Endometrium (tissue), 2 donors: ENCODE measurements around the gene TMEM184B.

Experiments used
- FAIRE-seq: peaks from 2 replicates; lab custom pipeline; 2012; peaks lifted over from hg19 to GRCh38; lab: Jason Lieb, UNC
- donor health status: control.
- donor health status: control.

The TMEM184B gene

DNA sequence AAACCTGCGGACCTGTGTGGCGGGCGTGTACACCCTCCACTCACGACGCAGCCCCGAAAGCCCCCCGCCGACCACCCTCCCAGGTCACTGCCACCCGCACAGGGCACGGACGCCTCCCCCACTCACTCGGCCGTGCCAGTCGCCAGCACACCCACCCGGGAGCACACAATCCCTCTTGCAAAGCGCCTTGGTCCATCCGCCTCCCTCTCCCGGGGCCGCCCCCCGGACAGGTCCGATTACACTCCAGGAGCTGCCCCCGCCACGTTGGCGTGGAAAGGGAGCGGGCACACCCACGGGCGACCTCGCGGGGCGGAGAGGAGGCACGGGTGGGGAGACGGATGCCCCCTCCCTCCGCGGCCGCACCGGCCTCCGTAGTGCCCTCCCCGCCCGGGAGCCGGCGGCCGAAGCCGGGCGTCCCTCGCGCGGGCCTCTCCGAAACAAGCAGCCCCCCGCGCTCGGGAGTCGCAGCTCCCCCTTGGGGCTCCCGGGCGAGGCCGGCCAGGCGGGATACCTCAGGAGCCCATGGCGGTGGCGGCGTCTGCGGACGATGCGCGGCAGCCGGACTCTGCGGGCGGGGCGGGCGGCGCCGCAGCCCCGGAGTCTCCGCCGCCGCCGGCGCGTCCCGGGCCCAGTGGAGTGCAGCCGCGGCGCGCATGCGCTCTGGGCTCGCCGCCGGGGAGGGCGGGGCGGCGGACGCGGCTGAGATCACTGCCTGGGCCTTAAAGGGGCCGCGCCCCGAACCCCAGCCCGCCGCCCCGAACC is at the start of gene TMEM184B:
TMEM184B (minus strand) TSS at position 638 of the 762 bp plus-strand sequence. CDS start 25,049 bp downstream, outside the sequence.
- FAIRE-seq: no peak

DNA sequence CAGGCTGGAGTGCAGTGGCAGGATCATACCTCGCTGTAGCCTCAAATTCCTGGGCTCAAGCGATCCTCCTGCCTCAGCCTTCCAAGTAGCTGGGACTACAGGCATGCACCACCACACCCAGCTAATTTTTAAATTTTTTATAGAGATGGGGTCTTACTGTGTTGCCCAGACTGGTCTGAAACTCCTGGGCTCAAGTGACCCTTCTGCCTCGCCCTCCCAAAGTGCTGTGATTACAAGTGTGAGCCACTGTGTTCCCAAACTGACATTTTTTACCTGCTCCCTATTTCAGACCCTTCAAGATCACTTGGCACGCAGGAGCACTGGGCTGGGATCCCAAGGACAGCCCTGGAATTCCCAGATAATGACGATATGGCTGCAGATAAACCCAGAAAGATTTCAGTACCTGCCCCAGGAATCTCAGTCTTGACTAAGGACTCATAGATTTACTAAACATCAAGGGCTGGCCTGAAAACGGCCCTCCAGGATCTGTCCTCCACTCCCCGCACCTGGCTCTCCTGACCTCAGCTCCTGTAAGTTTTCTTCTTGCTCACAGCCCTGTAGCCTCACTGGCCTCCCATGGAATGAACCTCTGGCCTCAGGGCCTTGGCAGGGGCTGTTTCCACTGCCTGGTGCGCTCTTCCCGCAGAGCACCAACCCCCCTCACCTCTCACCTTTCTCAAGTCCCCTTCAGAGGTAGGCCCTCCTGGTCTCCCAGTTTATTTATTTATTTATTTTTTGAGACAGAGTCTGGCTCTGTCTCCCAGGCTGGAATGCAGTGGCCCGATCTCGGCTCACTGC is 48.0 kb upstream of the TMEM184B start:
- FAIRE-seq: no peak

DNA sequence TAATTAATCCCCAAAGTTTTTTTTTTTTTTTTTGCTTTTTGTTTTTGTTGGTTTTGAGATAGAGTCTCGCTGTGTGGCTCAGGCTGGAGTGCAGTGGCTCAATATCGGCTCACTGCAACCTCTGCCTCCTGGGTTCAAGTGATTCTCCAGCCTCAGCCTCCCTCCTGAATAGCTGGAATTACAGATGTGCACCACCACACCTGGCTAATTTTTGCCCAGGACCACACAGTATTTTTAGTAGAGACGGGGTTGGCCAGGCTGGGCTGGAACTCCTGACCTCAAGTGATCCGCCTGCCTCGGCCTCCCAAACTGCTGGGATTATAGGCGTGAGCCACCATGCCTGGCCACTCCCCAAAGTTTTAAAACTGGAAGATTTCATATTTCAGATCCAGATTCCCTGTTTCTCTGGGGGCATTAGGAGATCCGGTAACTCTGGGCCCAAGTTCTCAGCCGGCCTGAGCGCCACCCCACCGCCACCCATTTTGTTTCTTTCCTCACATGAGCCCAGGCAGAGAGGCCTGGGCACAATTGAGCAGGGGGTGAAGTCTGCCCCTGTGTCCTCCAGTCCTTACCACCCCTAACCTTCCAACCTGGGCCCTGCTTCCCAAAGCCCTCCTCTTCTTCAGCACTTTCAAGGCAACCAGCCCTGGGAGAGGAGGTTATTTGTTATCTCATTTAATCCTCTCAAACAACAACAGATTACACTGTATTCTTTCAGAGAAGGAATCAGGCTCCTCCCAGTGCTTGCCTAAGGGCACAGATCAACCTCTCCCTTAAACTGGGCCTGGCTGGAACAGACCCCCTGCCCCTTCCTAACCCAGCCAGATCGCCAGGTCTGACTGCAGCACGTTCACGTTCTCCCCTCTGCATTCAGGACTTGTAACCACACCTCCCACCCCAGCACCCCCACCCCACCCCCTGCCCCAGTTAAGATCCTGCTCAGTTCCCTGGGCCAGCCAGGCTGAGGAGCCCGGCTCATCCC is 46.3 kb upstream of the TMEM184B start:
- FAIRE-seq: no peak

DNA sequence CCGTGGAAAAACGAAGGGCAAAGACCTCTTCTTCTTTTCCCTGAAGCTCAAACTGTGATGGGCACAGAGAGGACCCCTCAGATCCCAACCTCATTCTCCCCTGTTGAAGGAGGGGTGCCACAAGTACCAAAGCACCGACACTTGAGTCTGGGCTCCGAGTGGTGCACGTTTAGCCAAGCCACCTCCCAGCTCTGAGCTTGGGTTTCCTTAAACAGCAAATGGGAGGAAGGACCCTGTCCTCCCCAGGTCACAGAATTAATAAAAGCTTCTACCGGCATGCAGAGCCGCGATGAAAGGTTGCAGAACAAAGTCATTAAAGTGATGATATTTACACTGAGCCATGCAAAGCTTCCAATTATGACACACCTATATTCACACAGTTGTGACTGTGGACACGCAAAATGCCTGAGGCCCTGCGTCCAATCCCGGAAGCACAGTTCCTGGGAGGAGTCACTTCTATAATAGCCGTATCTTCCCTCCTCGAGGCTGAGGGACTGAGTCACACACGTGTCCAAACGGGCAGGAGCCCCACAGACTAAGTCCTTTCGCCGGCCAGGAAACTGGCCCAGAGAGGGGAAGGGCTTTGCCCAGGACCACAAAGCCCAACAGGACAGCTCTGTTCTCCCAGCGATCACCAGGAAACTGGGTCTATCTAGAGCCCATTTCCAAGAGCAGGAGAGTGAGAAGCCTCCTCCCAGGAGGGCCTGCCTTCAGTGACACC is 45.3 kb upstream of the TMEM184B start:
- FAIRE-seq: peak; percentile 50

DNA sequence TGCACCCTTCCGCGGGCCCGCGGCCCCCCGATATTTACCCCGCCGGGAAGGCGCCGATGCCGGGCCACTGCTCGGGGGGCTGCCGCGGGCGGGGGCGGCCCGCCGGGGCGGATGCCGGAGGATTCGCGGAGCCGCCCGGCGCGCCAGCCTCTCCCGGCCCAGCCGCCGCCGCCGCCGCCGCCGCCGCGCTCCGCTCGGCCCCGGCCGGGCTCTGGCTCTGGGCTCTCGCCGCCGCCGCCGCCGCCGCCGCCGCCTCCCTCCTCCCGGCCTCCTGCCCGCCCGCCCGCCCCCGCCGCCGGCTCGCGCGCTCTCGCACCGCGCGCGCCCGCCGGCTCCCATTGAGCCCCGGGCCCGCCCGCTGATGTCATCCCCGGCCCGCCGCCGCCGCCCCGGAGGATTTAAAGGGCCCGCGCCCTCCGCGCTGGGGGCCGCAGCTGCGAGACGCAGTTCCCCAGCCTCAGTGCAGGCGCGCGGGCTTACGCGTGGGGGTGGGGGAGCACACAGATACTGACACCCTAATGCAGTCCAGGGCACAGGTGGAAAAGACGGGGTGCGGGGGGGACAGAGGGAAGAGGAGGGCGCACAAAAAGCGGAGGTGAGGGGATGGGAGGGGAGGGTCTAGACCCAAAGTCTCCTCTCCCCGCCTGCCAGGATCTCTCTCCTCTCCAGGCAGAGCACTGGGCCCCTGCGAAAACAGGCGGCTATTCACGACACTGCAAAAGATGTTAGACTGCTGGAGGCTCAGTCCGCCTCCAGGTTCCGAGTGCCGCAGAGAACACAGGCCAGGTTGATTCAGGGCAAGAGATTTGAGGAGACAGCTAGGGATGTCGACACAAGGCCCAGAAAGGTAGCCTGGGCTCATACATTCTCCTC is 44.5 kb upstream of the TMEM184B start, which contains the start of gene CSNK1E:
CSNK1E (minus strand) TSS at position 312 of the 873 bp plus-strand sequence. CDS start 3,276 bp downstream, outside the sequence.
- FAIRE-seq: no peak

DNA sequence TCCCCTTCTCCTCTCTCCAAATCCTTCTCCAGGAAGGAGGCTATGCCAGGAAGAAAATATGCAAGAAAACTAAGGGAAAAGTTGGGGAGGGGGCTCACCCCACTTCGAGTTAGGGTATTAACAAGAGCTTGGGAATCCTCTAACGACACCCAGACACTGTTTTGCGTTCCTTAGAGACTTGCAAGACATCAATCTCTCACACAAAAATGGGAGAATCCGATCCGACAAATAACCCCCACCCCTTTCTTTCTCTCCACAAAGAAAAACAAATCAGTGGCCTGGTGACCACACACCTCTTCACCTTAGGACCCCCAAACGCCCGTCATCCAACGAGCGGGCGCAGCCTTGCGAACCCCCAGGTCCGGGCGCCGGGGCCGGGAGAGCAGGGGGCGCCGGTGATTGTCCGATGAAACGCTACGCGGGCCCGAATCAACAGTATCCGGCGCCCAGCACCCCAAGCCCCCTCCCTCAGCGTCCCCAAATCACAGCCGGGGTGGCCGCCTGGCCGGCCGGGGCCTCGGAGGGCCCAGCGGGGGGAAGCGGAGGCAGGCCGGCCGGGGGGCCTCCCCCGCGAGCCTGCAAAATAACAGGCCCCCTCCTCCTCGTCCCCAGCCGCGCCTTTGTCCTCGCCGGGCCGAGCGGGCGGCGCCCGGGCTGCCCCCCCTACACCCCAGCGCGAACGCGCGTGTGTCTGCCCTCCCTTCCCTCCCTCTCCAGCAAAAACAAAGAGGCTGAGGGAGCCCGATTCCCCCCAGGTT is 43.7 kb upstream of the TMEM184B start:
- no peak for FAIRE-seq

DNA sequence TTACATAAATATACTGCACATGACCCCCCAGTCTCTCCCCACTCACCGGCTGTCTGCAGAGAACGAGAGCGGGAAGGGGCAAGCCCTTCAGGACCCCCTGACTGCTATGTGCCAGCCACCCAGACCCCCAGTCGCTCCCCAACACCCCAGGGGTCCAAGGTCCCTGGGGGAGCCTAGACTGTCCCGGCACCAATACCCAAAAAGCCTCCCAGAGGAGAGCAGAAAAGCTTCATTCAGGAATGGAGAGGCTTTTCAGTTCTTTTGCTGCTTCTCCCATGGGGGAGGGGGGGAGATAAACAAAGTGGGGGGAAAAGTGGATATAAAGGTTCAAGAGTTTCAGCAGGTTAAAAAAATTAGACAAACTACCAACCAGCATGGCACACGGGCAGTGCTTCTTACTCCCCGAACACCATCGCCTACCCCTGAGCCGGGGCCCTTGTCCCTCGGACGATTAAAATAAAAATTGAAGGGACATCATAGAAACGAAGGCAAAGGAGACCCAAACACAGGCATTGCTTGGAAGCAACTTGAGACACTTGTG is 43.1 kb upstream of the TMEM184B start:
- no peak for FAIRE-seq

DNA sequence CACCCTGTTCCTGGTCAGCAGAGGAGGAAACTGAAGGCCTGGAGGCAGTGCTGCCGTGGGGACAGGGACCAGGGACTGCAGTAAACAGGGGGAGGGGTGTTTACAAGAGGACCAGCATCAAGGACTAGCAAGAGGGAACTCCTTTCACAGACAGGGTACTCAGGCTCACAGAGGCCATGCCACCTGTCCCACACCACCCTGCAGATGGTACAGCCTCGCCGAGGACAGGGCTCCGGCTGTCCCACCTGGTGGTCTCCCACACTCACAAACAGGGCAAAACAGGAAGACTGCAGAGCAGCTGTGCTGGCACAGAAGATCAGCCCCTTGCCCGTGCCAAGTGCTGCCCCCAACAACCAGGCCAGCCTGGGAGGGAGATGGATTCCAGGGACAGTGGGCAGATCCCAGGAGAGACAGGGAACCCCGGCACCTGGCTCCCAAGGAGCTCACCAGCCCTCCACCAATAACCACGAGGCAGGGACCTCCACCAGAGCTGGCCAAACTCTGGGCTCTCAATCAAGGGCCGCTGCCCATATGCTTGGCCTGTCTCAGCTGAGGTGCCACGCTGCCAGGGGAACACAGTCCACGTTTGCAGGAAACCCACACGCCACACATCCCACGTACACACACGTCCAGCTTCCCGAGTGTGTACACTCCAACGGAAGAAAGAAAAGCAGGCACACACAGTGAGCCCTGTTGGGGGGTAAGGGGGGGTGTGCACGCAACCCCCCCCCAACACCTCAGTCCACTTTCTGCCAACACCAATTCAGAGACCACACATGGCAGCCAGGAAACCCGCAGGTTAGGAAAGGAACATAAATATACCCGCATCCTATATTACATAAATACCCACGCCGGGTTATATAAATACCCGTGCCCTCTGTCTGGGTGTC is 42.4 kb upstream of the TMEM184B start:
- no peak for FAIRE-seq

DNA sequence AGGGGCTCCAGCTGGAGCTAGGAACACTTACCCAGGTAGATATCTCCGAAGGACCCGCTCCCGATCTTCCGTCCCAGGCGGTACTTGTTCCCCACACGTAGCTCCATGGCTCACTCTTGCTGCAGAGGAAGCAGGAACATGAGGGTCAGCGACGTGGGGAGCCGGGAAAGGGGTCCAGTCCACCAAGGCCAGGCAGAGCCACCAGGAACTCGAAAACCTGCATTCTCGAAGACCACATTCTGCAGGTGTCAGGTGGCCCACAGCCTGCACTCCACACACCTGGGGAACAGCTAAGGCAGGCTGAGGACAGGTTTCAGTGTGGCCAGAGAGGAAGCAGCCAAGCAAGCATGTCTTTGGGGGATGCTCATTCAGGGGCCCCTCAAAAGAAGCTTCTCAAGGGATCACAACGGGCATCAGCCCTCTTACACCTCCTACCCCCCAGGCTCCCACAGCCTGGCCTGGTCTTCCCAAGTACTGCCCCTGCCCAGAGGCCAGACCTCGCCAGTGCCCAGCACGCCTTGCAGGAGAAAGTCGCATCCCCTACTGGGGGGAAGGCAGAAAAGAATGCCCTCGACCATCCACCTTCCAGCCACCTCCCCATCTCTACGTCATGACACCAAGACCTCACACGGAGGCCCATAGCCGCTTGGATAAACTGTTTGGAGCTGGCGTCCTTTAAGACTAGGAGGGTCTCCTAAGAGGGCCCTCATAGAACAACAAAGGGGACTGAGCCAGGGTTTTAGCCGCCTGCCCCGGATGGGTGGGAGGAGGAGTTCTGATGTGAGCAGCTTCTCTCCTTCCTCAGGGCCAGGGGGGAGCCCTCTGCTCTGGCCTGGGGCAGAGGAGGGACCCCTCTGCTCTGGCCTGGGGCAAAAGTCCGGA is 41.5 kb upstream of the TMEM184B start:
- no peak for FAIRE-seq

DNA sequence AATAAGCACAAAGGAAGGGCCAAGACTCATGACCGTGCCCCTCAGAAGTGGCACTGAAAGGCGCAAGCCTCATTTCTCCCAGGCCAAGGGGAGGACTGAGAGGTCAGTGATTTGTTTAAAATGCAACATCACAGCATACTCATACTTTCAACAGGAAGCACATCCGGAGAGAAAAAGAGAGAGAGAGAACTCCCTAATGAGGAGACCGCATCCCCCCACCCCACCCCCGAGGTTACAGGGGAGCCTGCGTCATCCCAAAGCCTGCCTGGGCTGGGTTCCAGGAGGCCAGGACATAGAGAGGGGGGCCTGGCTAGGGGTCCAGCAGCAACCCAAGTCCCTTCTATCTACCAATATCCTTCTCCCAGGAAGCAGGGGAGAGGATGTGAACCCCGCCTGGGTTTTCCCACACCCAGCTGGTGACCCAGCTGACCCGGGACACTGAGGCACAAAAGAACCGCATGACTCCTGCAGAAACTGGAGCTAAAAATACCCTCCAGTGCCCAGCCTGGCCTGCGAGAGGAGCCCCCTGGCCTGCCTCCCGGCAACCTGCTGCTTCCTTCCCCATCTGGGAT is 40.7 kb upstream of the TMEM184B start:
- FAIRE-seq: no peak

DNA sequence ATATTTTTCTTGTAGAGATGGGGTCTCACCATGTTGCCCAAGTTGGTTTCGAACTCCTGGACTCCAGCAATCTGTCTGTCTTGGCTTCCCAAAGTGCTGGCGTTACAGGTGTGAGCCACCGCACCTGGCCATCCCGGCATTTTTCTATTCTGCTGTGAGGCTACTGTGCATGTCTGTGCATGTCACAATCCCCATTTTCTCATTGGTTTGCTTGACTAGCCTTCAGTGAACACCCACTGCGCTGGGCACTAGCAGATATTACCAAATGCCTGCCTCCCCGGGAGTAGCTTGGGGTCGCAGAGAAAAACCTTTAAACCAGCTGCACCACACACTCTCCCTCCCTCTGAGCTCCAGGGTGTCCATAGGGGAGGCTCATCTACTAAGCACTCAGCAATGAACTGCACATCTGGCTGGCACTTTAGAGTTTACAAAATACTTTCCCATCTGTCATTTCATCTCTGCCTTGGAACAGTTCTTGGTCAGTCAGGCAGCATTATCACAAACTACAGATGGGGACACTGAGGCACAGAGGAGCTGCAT is 39.5 kb upstream of the TMEM184B start:
- FAIRE-seq: no peak

DNA sequence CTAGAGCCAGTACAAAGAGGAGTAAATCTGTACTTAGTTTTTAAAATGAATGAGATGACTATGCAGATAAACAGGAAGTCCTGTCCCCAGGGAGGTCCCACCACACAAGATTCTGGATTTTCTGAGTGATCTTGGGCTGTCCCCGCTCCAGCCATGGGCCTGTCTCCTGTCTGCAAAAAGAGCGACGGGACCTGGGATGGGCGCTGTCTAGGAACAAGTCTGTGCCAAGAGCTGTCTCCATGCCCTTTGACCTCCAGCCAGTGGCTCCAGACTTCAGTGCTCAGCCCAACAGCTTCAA is 38.5 kb upstream of the TMEM184B start:
- no peak for FAIRE-seq

DNA sequence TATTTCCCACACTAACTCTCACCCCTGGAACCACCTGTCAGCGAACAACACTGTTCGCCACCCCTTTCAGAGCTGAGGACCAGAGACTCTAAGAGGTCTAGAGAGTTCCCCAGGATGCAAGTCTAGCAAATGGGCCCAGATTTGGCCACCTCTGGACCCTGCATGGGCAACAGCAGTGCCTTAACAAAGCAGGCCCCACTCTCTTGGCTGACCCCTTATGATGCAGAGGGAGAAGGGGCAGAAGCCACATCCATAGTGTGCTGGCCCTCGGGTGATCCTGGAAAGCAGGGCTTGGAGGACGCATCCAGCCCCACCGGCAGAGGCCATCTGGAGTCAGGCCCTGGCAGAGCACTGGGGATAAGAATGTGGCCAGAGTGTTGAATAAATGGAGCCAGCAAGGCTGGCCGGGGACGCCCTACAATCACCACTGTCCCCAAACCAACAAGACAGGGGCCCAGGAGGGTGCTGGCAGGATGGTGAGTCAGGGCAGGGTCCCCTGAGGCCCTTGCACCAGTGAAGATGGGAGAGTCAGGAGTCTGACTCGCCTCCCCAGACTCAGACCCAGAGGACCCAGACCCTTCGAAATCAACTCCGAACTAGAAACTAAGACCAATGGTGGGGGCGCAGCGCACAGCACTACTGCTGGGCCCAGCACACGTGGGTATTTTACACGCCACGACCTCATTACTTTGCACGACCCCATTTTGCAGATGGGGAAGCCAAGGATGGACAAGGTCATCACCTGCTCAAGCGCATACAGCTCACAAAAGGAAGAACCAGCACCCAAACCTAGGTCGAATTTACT is 37.9 kb upstream of the TMEM184B start:
- no peak for FAIRE-seq

DNA sequence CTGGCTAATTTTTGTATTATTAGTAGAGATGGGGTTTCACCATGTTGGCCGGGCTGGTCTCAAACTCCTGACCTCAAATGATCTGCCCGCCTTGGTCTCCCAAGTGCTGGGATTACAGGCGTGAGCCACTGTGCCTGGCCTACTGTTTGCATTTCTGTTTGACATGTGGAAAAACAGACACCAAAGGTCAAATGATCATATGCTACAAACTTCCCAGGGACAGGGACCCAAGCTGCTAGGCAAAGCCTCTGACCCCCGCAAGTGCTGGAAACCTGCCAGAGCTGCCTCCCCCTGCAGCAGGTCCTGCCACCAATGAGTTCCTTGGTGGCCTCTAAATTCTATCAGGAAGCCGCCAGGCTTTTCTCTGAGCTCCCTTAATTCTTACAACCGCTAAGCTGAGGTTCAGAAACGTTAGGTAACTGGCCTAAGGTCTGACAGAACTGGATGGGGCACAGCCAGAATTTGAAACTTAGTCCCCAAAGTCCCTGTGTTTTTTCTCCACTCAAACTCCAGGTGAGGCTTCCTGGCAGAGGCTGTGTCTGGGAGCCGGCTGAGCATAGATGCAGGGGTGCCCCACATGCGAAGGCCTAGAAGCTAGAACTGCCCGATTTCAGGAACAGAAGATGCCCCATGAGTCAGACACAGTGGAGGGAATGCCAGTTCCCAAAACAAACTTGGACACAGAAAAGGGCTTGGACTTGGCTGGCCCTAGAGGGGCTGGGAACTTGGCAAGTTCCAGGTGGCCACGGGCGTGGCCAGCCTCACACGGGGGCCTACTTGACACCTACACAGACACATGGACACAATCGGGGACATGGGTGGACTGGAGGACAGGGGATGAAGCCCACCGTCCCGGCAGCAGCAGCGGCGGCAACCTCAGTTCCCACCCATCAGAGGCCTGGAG is 37.1 kb upstream of the TMEM184B start:
- FAIRE-seq: no peak
